ENCODE results near the gene SLC5A2.

DNA sequence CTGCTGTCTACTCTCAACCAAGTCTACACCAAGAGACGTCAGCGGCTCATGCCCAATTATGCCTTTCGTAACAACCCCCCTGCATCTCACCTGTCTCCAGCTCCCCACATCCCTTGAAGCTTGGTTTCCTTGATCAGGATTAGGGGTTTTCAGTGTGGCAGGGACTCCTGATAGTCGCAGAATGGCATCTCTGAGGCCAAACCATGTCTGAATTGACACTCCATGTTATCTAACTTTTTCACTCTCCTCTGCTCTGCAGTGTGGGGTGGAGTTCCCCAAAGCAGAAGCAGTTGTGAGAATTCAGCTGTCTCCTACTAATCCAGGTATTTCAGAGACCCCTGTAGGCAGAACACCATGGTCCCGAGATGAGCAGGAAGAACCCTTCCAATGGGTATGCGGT, 39.1 kb downstream of the SLC5A2 start:
- TF ChIP-seq, protein P1, sequence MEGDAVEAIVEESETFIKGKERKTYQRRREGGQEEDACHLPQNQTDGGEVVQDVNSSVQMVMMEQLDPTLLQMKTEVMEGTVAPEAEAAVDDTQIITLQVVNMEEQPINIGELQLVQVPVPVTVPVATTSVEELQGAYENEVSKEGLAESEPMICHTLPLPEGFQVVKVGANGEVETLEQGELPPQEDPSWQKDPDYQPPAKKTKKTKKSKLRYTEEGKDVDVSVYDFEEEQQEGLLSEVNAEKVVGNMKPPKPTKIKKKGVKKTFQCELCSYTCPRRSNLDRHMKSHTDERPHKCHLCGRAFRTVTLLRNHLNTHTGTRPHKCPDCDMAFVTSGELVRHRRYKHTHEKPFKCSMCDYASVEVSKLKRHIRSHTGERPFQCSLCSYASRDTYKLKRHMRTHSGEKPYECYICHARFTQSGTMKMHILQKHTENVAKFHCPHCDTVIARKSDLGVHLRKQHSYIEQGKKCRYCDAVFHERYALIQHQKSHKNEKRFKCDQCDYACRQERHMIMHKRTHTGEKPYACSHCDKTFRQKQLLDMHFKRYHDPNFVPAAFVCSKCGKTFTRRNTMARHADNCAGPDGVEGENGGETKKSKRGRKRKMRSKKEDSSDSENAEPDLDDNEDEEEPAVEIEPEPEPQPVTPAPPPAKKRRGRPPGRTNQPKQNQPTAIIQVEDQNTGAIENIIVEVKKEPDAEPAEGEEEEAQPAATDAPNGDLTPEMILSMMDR (IDR thresholded peaks at IDR 0.05; ENCODE audit: borderline replicate concordance, extremely low read depth, low read length, poor library complexity, severe bottlenecking): no peak
- TF ChIP-seq EZH2 (IDR thresholded peaks at IDR 0.05; ENCODE audit: borderline replicate concordance, low read depth, low read length, severe bottlenecking): no peak

Measured in DND-41 (cell line).